KG1 (cell line): ENCODE results near the gene LRRC8C.

Source experiments
- DNase-seq: peaks from one replicate; lab custom pipeline; 2025; lab: John Stamatoyannopoulos, UW

The LRRC8C gene

GRCh38 chr1:89732643-89733222, 99.8 kb downstream of the LRRC8C start:
- no peak for DNase-seq

- DNase-seq = no peak
Observed at GRCh38 chr1:89733748-89734147, 100.8 kb downstream of the LRRC8C start.

- DNase-seq = no peak
Observed at GRCh38 chr1:89734442-89734841, 101.5 kb downstream of the LRRC8C start.

DNA sequence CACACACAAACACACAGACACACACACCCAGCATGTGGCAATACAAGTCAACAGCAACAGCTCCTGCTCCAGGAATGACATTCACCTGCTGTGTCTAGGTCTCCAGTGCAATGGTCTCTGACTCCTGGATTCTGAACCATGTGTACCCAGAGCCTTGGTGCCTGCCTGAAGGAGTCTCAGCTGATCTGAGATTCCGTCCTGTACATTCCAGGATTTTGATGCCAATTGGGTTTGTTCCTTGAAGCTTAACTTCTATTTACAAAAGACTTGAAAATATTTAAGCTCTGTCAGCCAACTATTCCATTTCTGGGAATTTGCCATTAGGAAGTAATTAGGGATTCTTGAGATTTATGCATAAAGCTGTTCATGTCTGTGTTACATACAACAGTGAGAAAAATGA, 102.6 kb downstream of the LRRC8C start:
- no peak for DNase-seq

GRCh38 chr1:89736937-89737733, 104.2 kb downstream of the LRRC8C start:
- no peak for DNase-seq

DNA sequence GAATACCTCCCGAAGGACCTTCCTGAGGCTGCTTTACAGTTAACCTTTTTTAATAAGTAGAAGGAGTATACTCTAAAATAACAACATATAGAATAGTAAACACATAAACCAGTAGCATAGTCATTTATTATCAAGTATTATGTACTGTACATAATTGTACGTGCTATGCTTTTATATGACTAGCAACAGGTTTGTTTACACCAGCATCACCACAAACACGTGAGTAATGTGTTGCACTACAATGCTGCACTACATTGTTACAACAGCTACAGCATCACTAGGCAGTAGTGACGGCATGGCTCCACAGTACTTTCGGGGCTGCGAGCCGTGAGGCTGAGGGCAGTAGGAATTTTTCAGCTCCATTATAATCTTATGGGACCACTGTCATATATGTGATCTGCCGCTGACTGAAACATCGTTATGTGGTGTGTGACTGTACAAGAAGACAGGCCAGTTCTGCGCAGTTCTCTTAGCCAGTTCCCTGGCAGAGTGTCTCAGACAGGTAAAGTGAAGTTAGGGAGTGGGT, 105.1 kb downstream of the LRRC8C start:
- no peak for DNase-seq

DNA sequence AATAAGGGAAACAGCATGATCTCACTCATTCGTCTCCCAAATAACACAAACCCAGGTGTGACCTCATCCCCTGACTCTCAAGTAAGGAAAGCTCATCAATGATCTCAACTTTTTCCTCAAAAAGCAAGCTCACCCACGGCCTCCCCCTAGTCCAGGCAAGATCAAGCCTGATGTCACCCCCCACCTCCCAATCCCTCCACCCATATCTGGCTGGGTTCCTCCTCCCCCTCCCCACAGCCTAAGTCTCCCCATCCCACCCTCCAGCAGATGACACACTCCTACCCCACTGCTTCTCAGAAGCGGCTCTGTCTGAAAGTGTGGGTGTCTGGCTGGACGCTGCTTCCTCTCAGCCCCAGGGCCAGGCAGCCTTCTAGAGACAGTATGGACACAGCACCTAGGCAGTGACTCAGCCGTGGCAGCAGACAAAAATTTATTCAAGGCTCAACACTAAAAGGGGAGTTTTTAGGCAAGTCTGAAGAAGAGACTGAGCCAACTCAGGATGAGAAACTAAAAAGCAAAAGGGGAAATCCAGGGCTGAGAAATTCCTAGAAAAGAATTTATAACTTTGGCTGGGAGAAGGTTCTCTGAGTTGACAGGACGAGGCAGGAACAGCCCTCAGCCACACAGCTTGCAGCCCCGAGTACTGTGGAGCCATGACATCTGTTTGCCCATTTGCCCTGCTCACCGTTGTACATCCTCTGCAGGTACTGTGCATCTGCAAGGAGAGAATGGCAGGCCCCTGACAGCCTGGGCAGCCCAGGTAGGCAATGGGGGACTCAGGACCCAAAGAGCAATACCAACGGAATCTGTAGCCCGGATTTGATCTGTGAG, 106.3 kb downstream of the LRRC8C start:
- no peak for DNase-seq

DNA sequence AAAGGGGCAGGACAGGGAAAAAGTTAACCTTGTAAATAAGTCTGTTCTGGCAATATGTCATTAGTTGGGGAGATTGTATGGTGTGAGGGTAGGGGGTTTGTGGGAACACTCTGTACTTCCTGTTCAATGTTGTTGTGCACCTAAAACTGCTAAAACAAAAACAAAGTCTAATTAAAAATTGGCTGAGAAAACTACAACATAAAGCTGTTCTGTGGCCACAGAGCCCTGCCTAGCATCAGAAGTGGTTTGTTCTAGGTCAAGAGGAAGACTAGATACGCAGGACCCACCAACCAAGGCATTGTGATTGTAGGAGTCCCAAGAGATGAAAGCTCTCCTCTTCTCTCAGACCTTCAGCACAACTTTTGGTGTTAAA, 106.9 kb downstream of the LRRC8C start:
- DNase-seq = no peak

- DNase-seq = no peak
Observed at GRCh38 chr1:89743788-89744187, 110.9 kb downstream of the LRRC8C start.

GRCh38 chr1:89746424-89747149, 113.7 kb downstream of the LRRC8C start:
- DNase-seq = no peak

DNA sequence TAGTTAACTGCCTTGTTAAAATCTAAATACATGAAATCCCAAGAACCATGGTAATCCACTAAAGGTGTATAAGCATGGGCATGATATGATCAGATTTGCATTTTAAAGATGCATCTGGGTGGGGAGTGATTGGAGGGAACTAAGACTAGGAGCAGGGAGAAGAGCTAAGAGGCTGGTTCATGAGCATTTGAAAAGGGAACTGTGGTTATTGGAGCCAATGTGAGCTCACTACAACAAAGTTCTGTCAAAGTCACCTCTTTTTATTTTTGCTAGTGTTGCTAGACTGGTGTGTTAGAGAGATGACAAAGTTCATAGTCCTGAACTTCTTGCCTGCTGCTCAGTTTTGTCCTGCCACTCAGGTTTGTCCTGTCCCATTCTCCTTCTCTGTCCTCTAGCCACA, 120.8 kb downstream of the LRRC8C start:
- no peak for DNase-seq

DNA sequence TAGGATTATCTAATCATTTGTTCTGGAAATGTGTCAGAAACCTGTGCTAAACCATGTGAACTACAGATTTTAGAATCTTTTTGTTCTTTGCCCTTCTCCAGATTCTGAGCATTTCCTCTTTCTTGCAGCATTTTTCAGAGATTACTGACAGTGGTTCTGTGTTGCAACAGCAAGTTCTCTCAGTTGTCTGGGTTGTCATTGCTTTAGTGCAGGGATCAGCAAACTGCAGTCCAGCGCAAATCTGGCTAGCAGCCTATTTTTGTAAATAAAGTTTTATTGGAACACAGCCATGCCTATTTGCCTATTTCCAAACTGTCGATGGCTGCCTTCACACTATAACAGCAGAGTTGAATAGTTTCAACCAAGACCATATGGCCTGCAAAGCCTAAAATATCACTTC, 121.6 kb downstream of the LRRC8C start:
- DNase-seq = no peak

- DNase-seq = no peak
Observed at GRCh38 chr1:89755591-89755990, 122.7 kb downstream of the LRRC8C start.

DNA sequence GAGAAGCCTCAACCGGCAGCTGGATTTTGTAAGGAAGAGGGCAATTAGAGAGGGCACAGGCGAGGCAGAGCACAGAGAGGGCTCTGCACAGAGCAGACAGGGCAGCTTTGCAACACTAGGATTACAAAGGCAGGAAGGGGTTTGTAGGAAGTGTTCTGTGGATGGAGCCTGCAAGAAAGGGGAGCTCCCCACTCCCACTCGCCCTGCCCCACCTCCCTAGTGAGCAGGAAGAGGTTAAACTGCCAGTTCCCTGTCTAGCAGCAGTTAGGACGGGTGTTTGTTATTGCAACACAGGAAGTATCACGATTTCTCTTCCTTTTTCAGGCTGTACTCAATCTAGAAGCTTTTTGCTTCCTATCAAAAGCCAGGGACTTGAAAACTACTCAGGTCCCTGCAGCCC, 124.6 kb downstream of the LRRC8C start:
- peak; percentile 36 for DNase-seq

DNA sequence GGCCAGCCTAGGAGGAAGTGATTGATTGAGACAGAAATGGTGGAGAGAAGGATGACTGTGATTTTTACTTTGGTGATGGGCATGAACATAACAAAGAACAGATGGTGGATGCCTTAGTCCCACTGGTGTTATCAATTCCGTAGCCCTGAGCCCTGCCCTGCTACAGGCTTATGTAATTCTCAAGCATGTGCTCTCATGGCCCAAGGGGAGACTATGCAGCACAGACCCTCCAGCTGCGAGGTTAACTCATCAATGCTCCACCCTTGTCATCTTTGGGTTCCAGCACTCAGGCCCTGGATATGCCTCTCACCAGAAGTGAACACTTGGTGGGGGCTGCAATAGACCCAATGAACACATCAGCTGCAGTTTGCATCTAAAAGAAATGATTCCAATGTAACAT, 125.2 kb downstream of the LRRC8C start:
- DNase-seq = no peak

- DNase-seq = no peak
Observed at GRCh38 chr1:89759036-89759435, 126.1 kb downstream of the LRRC8C start.

GRCh38 chr1:89760496-89760895, 127.6 kb downstream of the LRRC8C start:
- DNase-seq = no peak

DNA sequence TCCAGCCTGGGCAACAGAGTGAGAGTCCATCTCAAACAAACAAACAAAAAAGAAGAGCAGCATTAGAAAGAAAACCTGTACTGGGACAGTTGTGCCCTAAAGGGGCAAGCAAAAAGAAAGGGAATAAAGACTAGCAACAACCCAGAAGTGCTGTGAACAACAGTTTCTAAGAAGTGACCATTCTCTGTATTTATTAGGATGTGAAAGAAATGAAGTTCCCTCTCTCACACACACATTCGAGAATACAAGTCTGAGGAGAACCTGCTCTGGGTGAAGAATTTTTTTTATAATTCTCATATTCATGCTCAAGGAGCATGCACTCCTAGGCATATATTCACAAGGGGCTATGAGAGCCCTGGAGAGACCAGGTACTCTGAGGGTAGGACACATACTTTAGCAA, 128.4 kb downstream of the LRRC8C start:
- no peak for DNase-seq

DNA sequence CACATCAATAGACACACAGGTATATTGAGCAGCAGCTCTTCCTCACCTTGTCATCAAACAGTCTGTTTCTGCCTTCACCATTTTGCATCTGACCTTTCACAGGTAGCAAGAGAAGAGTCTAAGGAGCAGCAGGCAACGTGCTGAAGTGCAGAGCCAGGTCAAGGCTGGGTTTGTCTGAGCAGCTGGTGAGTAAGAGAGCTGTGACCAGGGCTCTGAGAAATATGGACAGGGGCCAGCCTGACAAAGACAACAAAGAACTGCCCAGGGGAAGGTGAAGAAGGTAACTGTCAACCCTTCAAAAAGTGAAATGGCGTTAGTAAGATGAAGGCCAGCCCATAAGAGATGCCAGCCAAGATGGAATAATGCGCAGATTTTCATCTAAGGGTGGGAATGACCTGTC, 129.0 kb downstream of the LRRC8C start:
- DNase-seq = no peak

- no peak for DNase-seq
Observed at GRCh38 chr1:89762386-89762778, 129.5 kb downstream of the LRRC8C start.

GRCh38 chr1:89762779-89763648, 130.1 kb downstream of the LRRC8C start:
- DNase-seq = peak; percentile 72
